GM23248 (cell line): Measurements from ENCODE around the gene ADGRD2.

Source experiments
- EZH2 ChIP-seq: fragments of 200-600 bp; sonication (generic); IDR thresholded peaks from 2 replicates; pipeline ENCODE4 v1.6.1; 2018; ENCODE audit warnings: antibody characterized with exemption, mild to moderate bottlenecking; ENCODE audit not compliant: insufficient read depth, poor library complexity, severe bottlenecking
- EZH2phosphoT487 ChIP-seq: fragments of 200-600 bp; sonication (generic); IDR thresholded peaks from 2 replicates; pipeline ENCODE4 v1.6.1; 2018; ENCODE audit warnings: antibody characterized with exemption, moderate library complexity, mild to moderate bottlenecking, low read depth; ENCODE audit not compliant: insufficient read depth

DNA sequence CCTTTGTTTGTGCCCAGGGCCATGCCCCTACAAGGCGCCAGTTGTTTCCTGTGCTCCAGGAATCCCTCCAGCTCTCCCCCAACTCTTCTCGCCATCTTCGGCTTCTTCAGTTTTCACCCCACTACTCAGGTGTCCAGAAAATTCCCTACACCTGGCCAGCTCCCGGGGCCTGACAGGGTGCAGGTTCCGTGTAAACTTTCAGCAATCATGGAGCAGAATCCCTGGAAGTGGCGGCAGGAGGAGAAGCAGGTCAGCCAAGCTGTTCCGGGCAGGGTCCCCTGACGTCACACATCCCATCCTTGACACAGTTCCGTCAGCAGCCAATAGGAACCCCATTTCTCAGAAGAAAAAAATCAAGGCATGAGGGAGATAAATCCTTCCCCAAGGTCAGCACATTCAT, 12.2 kb upstream of the ADGRD2 start:
- no peak for TF ChIP-seq EZH2
- TF ChIP-seq EZH2phosphoT487 = no peak
